GM23338 (cell line): Measurements from ENCODE around the gene LRRC18.

ENCODE experiments used
- CREB1 ChIP-seq: fragments of 250-450 bp; sonication (Bioruptor Pico); IDR thresholded peaks from 2 replicates; pipeline ENCODE4 v1.5.0; 2020; ENCODE audit warnings: low read depth, mild to moderate bottlenecking, moderate library complexity
- EZH2 ChIP-seq: fragments of 200-600 bp; sonication (generic); IDR thresholded peaks from one replicate; pipeline ENCODE4 v1.8.0; 2017; ENCODE audit warnings: antibody characterized with exemption, mild to moderate bottlenecking, low read depth; ENCODE audit not compliant: unreplicated experiment
- EZH2phosphoT487 ChIP-seq: fragments of 200-600 bp; sonication (generic); IDR thresholded peaks from one replicate; pipeline ENCODE4 v1.8.1; 2018; ENCODE audit warnings: antibody characterized with exemption; ENCODE audit not compliant: unreplicated experiment
- JUNB ChIP-seq: IDR thresholded peaks from one replicate; pipeline ENCODE4 v1.6.1; 2016; ENCODE audit warnings: antibody characterized with exemption; ENCODE audit not compliant: unreplicated experiment
- NANOG ChIP-seq: IDR thresholded peaks from 2 replicates; pipeline ENCODE4 v1.6.1; 2016; ENCODE audit warnings: antibody characterized with exemption, borderline replicate concordance
- POLR2AphosphoS5 ChIP-seq: IDR thresholded peaks from 2 replicates; pipeline ENCODE4 v1.6.1; 2016; ENCODE audit warnings: antibody characterized with exemption, low read depth
- STAT1 ChIP-seq: IDR thresholded peaks from one replicate; pipeline ENCODE4 v1.6.1; 2016; ENCODE audit warnings: antibody characterized with exemption; ENCODE audit not compliant: unreplicated experiment
- ZNF114 ChIP-seq: fragments of 250-450 bp; sonication (Bioruptor Pico); IDR thresholded peaks from 2 replicates; pipeline ENCODE4 v1.5.0; 2020; ENCODE audit warnings: mild to moderate bottlenecking, moderate library complexity
- TF ChIP-seq, protein P1 (sequence below), 2 experiments: fragments of 200-600 bp in 1 of 2; sonication (generic) in 1 of 2; conservative IDR thresholded peaks; 2 replicates each; pipeline versions ENCODE4 v1.5.1 to v1.6.1; 2016 to 2017; ENCODE audit warnings: antibody characterized with exemption in 2 of 2, low read depth in 2 of 2, mild to moderate bottlenecking in 2 of 2, moderate library complexity in 1 of 2
- TF ChIP-seq, protein P2 (sequence below): IDR thresholded peaks from 2 replicates; pipeline ENCODE4 v1.6.1; 2016; ENCODE audit warnings: antibody characterized with exemption
- TF ChIP-seq, protein P3 (sequence below): IDR thresholded peaks from one replicate; pipeline ENCODE4 v1.6.1; 2018; ENCODE audit warnings: antibody characterized with exemption; ENCODE audit not compliant: unreplicated experiment

DNA sequence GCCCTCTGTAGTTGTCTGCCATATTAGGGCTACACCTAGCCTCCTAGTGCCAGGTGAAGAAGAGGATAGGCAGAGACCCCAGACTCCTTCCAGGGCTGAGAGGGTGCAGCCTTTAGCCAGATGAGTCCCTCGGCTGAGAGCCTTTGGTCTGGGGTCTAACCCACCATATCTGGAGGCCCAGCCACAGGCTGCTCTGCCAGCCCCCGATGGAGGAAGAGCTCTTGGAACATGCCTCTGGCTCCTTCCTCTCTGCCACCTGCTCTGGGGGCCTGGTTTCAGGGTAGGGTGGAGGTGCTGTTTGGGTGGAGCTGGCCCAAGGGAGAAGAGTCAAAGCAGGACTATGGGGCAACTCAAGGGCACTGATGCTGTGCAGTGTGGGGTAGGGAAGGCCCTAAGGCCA, 1.4 kb downstream of the LRRC18 start:
- TF ChIP-seq, protein P1, sequence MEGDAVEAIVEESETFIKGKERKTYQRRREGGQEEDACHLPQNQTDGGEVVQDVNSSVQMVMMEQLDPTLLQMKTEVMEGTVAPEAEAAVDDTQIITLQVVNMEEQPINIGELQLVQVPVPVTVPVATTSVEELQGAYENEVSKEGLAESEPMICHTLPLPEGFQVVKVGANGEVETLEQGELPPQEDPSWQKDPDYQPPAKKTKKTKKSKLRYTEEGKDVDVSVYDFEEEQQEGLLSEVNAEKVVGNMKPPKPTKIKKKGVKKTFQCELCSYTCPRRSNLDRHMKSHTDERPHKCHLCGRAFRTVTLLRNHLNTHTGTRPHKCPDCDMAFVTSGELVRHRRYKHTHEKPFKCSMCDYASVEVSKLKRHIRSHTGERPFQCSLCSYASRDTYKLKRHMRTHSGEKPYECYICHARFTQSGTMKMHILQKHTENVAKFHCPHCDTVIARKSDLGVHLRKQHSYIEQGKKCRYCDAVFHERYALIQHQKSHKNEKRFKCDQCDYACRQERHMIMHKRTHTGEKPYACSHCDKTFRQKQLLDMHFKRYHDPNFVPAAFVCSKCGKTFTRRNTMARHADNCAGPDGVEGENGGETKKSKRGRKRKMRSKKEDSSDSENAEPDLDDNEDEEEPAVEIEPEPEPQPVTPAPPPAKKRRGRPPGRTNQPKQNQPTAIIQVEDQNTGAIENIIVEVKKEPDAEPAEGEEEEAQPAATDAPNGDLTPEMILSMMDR (conservative IDR thresholded peaks at IDR 0.05; ENCODE audit: low read depth in 2 of 2) = no peak
- TF ChIP-seq EZH2 = no peak
- TF ChIP-seq, protein P2, sequence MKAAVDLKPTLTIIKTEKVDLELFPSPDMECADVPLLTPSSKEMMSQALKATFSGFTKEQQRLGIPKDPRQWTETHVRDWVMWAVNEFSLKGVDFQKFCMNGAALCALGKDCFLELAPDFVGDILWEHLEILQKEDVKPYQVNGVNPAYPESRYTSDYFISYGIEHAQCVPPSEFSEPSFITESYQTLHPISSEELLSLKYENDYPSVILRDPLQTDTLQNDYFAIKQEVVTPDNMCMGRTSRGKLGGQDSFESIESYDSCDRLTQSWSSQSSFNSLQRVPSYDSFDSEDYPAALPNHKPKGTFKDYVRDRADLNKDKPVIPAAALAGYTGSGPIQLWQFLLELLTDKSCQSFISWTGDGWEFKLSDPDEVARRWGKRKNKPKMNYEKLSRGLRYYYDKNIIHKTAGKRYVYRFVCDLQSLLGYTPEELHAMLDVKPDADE = no peak
- TF ChIP-seq EZH2phosphoT487 = no peak
- TF ChIP-seq, protein P3, sequence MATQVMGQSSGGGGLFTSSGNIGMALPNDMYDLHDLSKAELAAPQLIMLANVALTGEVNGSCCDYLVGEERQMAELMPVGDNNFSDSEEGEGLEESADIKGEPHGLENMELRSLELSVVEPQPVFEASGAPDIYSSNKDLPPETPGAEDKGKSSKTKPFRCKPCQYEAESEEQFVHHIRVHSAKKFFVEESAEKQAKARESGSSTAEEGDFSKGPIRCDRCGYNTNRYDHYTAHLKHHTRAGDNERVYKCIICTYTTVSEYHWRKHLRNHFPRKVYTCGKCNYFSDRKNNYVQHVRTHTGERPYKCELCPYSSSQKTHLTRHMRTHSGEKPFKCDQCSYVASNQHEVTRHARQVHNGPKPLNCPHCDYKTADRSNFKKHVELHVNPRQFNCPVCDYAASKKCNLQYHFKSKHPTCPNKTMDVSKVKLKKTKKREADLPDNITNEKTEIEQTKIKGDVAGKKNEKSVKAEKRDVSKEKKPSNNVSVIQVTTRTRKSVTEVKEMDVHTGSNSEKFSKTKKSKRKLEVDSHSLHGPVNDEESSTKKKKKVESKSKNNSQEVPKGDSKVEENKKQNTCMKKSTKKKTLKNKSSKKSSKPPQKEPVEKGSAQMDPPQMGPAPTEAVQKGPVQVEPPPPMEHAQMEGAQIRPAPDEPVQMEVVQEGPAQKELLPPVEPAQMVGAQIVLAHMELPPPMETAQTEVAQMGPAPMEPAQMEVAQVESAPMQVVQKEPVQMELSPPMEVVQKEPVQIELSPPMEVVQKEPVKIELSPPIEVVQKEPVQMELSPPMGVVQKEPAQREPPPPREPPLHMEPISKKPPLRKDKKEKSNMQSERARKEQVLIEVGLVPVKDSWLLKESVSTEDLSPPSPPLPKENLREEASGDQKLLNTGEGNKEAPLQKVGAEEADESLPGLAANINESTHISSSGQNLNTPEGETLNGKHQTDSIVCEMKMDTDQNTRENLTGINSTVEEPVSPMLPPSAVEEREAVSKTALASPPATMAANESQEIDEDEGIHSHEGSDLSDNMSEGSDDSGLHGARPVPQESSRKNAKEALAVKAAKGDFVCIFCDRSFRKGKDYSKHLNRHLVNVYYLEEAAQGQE = no peak
- TF ChIP-seq POLR2AphosphoS5 = no peak
- TF ChIP-seq NANOG = no peak
- TF ChIP-seq CREB1 (CRISPR knock-in tag) = no peak
- no peak for TF ChIP-seq STAT1
- TF ChIP-seq JUNB = no peak
- TF ChIP-seq ZNF114 (CRISPR knock-in tag) = no peak
